ENCODE measurements around the gene PCK2.

Gene PCK2

GRCh38 chr14:24151404-24152080 is 57.4 kb downstream of the PCK2 start:
- DNase-seq (ENCODE audit: low read depth in 2 of 2): no peak
